ENCODE measurements around the gene VAV2.
A peak's percentile ranks its signal among the peaks of the same experiment; 100 is the strongest.

Gene VAV2

GRCh38 chr9:133967024-133967741 lies 24.9 kb downstream of the VAV2 start:
- no peak for TF ChIP-seq Cebpa-rat (IDR thresholded peaks at IDR 0.05)
- Histone ChIP-seq H3K9me3 (replicated peaks in 1 of 11) (peaks cover 14 to 29% (median 21%) of the 10 kb centered on the region in 11 experiments), H3K4me2 (0 out of 22 replicates have a peak overlapping the region, but pooled peaks of 1 of the 11 experiments have one; percentile 91), H3K27ac (no peak overlapping the region), H3K9ac (no peak overlapping the region), H3K27me3 (no peaks in the 10 kb centered on the region), H3K4me1 (peaks cover 34 to 67% (median 55%) of the 10 kb centered on the region in 10 experiments), H3K4me3 (no peak overlapping the region), H4K20me1 (peaks cover 53 to 71% (median 60%) of the 10 kb centered on the region in 11 experiments; a peak in 21 of 22 replicates), H3K36me3 (peaks cover 0 to 7% (median 0%) of the 10 kb centered on the region in 11 experiments; a peak in 1 of 22 replicates)

GRCh38 chr9:133964463-133964862 lies 27.7 kb downstream of the VAV2 start:
- H3K9ac ChIP-seq: no peak overlapping the region
- H3K9me3 ChIP-seq (replicated peaks in 1 of 11): peaks cover 14 to 29% (median 21%) of the 10 kb centered on the region in 11 experiments
- H3K36me3 ChIP-seq: peaks cover 0 to 7% (median 0%) of the 10 kb centered on the region in 11 experiments; a peak in 1 of 22 replicates
- no peak overlapping the region for H3K4me3 ChIP-seq
- no peak overlapping the region for H3K4me2 ChIP-seq
- H4K20me1 ChIP-seq: peaks cover 52 to 71% (median 60%) of the 10 kb centered on the region in 11 experiments; a peak in 21 of 22 replicates
- no peaks in the 10 kb centered on the region for H3K27me3 ChIP-seq
- H3K27ac ChIP-seq: no peak overlapping the region
- peaks cover 38 to 67% (median 55%) of the 10 kb centered on the region in 10 experiments for H3K4me1 ChIP-seq
- TF ChIP-seq Cebpa-rat (IDR thresholded peaks at IDR 0.05): no peak

GRCh38 chr9:133963166-133963565 lies 29.0 kb downstream of the VAV2 start:
- Histone ChIP-seq H3K4me2 (peak overlapping the region in 7 of 11 experiments; percentile 81 to 99 (median 97); a peak in 10 of 22 replicates), H4K20me1 (peaks cover 48 to 69% (median 57%) of the 10 kb centered on the region in 11 experiments; a peak in 21 of 22 replicates)
- no peak for TF ChIP-seq Cebpa-rat (IDR thresholded peaks at IDR 0.05)

GRCh38 chr9:133962341-133962740 lies 29.8 kb downstream of the VAV2 start:
- Histone ChIP-seq H3K9ac (peak overlapping the region in 4 of 11 experiments; percentile 57 to 62 (median 60); a peak in 5 of 22 replicates), H3K27ac (peak overlapping the region in 4 of 11 experiments; percentile 55 to 75 (median 72); a peak in 5 of 22 replicates), H3K27me3 (no peaks in the 10 kb centered on the region), H3K4me1 (peaks cover 44 to 63% (median 57%) of the 10 kb centered on the region in 10 experiments), H3K9me3 (replicated peaks in 1 of 11) (peaks cover 14 to 29% (median 21%) of the 10 kb centered on the region in 11 experiments), H4K20me1 (peaks cover 42 to 63% (median 53%) of the 10 kb centered on the region in 11 experiments; a peak in 21 of 22 replicates), H3K36me3 (peaks cover 0 to 7% (median 0%) of the 10 kb centered on the region in 11 experiments; a peak in 1 of 22 replicates), H3K4me3 (no peak overlapping the region), H3K4me2 (peak overlapping the region; percentile 81 to 100 (median 97))
- no peak for TF ChIP-seq Cebpa-rat (IDR thresholded peaks at IDR 0.05)

More at GRCh38 chr9:133963166-133963565, 29.0 kb downstream of the VAV2 start:
- peaks cover 44 to 66% (median 55%) of the 10 kb centered on the region in 10 experiments for H3K4me1 ChIP-seq
- H3K9ac ChIP-seq: no peak overlapping the region
- H3K9me3 ChIP-seq (replicated peaks in 1 of 11): peaks cover 14 to 29% (median 21%) of the 10 kb centered on the region in 11 experiments
- H3K27me3 ChIP-seq: no peaks in the 10 kb centered on the region
- H3K36me3 ChIP-seq: peaks cover 0 to 7% (median 0%) of the 10 kb centered on the region in 11 experiments; a peak in 1 of 22 replicates
- H3K4me3 ChIP-seq: no peak overlapping the region
- no peak overlapping the region for H3K27ac ChIP-seq

GRCh38 chr9:133961226-133962165 lies 30.6 kb downstream of the VAV2 start:
- Histone ChIP-seq H3K36me3 (peaks cover 0 to 7% (median 0%) of the 10 kb centered on the region in 11 experiments; a peak in 1 of 22 replicates), H3K4me3 (peak overlapping the region in 7 of 10 experiments; percentile 18 to 37 (median 28); a peak in 9 of 20 replicates), H3K9me3 (replicated peaks in 1 of 11) (peaks cover 14 to 29% (median 21%) of the 10 kb centered on the region in 11 experiments), H4K20me1 (peaks cover 42 to 68% (median 59%) of the 10 kb centered on the region in 11 experiments; a peak in 21 of 22 replicates), H3K4me2 (peak overlapping the region; percentile 81 to 100 (median 97)), H3K4me1 (peaks cover 53 to 67% (median 65%) of the 10 kb centered on the region in 10 experiments), H3K27ac (peak overlapping the region in 9 of 11 experiments; percentile 18 to 75 (median 55); a peak in 17 of 22 replicates), H3K9ac (peak overlapping the region in 10 of 11 experiments; percentile 19 to 62 (median 54); a peak in 16 of 22 replicates), H3K27me3 (no peaks in the 10 kb centered on the region)
- TF ChIP-seq Cebpa-rat (IDR thresholded peaks at IDR 0.05): no peak

GRCh38 chr9:133960568-133961129 lies 31.5 kb downstream of the VAV2 start:
- peaks cover 14 to 21% (median 17%) of the 10 kb centered on the region in 11 experiments for H3K9me3 ChIP-seq (replicated peaks in 1 of 11)
- peaks cover 0 to 7% (median 0%) of the 10 kb centered on the region in 11 experiments; a peak in 1 of 22 replicates for H3K36me3 ChIP-seq
- no peak for TF ChIP-seq Cebpa-rat (IDR thresholded peaks at IDR 0.05)
- H3K4me3 ChIP-seq: peak overlapping the region in 9 of 10 experiments; percentile 6 to 37 (median 24); a peak in 12 of 20 replicates
- peaks cover 61 to 75% (median 73%) of the 10 kb centered on the region in 10 experiments for H3K4me1 ChIP-seq
- H3K27me3 ChIP-seq: no peaks in the 10 kb centered on the region
- peaks cover 42 to 68% (median 60%) of the 10 kb centered on the region in 11 experiments; a peak in 21 of 22 replicates for H4K20me1 ChIP-seq
- peak overlapping the region in 9 of 11 experiments; percentile 18 to 75 (median 55); a peak in 18 of 22 replicates for H3K27ac ChIP-seq
- H3K4me2 ChIP-seq: peak overlapping the region; percentile 81 to 100 (median 97)
- H3K9ac ChIP-seq: peak overlapping the region in 10 of 11 experiments; percentile 19 to 62 (median 54); a peak in 17 of 22 replicates

- peak overlapping the region in 4 of 11 experiments; percentile 0 to 75 (median 72); a peak in 6 of 22 replicates for H3K27ac ChIP-seq
Measured at GRCh38 chr9:133959966-133960567, 32.1 kb downstream of the VAV2 start.

More at GRCh38 chr9:133959966-133960567, 32.1 kb downstream of the VAV2 start:
- peaks cover 42 to 69% (median 60%) of the 10 kb centered on the region in 11 experiments; a peak in 21 of 22 replicates for H4K20me1 ChIP-seq
- H3K4me3 ChIP-seq: peak overlapping the region in 3 of 10 experiments; percentile 28 to 37 (median 35); a peak in 4 of 20 replicates
- peak overlapping the region; percentile 81 to 100 (median 97) for H3K4me2 ChIP-seq
- H3K27me3 ChIP-seq: no peaks in the 10 kb centered on the region
- no peak for TF ChIP-seq Cebpa-rat (IDR thresholded peaks at IDR 0.05)
- peak overlapping the region in 9 of 11 experiments; percentile 12 to 62 (median 49); a peak in 9 of 22 replicates for H3K9ac ChIP-seq
- H3K9me3 ChIP-seq (replicated peaks in 1 of 11): peaks cover 8 to 15% (median 11%) of the 10 kb centered on the region in 11 experiments
- peaks cover 0 to 7% (median 0%) of the 10 kb centered on the region in 11 experiments; a peak in 1 of 22 replicates for H3K36me3 ChIP-seq
- peaks cover 62 to 76% (median 74%) of the 10 kb centered on the region in 10 experiments for H3K4me1 ChIP-seq
